Stomach (tissue), 4 donors: ENCODE measurements around the gene TBXAS1.

Experiments
- CTCF ChIP-seq, 7 experiments: fragments of 450-650 bp in 4 of 7; fragments of 200-600 bp in 3 of 7; sonication (generic) in 3 of 7; IDR thresholded peaks; one replicate each; pipeline ENCODE4 v1.5.1; 2016 to 2019; ENCODE audit warnings: antibody characterized with exemption in 7 of 7, control low read depth in 2 of 7, mild to moderate bottlenecking in 1 of 7
- POLR2A ChIP-seq, 4 donors: fragments of 450-650 bp; IDR thresholded peaks; one replicate each; pipeline ENCODE4 v1.6.1; 2016; ENCODE audit warnings: antibody characterized with exemption in 4 of 4, control low read depth in 2 of 4, mild to moderate bottlenecking in 1 of 4, moderate library complexity in 1 of 4
- POLR2AphosphoS5 ChIP-seq, 3 donors: sonication (generic); formaldehyde crosslinking; IDR thresholded peaks; one replicate each; pipeline ENCODE4 v1.6.1; 2016; ENCODE audit warnings: antibody characterized with exemption in 3 of 3

DNA sequence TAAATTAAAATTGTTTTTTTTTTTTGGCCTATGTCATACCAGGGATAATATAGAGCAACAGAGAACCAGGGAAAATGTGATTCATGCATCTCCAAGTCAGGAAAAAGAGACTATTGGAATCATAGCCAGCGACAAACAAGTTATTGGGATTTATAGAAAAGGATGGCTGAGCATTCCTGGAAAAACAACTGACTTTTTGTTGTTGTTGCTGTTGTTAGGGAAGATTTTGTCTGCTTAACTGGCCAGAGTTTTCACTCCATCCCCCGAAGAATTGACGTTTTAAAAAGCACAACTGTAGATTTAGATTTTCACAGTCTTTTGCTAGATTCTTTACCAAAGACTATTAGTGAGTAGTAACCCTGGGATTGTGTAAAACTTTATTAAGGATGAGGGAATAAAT lies 112.4 kb downstream of the TBXAS1 start:
- TF ChIP-seq POLR2A (IDR thresholded peaks at IDR 0.05) (no peak), CTCF (IDR thresholded peaks at IDR 0.05) (no peak), POLR2AphosphoS5 (IDR thresholded peaks at IDR 0.05) (no peak)
